Measurements from ENCODE around the gene CCDC150.

The CCDC150 gene

GRCh38 chr2:196745711-196746110 lies 106.2 kb downstream of the CCDC150 start:
- TF ChIP-seq ZFX (IDR thresholded peaks at IDR 0.05): no peak
- TF ChIP-seq, protein P1, sequence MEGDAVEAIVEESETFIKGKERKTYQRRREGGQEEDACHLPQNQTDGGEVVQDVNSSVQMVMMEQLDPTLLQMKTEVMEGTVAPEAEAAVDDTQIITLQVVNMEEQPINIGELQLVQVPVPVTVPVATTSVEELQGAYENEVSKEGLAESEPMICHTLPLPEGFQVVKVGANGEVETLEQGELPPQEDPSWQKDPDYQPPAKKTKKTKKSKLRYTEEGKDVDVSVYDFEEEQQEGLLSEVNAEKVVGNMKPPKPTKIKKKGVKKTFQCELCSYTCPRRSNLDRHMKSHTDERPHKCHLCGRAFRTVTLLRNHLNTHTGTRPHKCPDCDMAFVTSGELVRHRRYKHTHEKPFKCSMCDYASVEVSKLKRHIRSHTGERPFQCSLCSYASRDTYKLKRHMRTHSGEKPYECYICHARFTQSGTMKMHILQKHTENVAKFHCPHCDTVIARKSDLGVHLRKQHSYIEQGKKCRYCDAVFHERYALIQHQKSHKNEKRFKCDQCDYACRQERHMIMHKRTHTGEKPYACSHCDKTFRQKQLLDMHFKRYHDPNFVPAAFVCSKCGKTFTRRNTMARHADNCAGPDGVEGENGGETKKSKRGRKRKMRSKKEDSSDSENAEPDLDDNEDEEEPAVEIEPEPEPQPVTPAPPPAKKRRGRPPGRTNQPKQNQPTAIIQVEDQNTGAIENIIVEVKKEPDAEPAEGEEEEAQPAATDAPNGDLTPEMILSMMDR (conservative IDR thresholded peaks at IDR 0.05): no peak
- no peak overlapping the region for H3K27ac ChIP-seq

DNA sequence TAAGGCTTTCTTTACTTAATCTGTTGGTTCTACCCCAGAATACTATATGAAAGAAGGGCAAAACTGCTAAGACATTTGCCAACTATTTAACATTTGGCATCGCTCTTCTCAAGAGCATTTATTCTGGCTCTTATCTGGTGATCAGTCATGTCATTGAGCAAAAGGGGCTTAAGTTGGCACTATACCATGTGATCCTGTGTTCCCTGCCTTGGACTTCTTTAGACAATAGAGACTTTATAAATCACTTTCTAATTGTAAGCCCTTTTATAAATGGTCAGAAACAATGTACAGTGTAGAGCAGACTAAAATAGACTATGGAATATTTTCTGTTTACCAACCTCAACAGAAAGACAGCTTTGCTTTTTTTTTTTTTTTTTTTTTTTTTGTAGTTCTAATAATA lies 107.9 kb downstream of the CCDC150 start:
- TF ChIP-seq, protein P1 (conservative IDR thresholded peaks at IDR 0.05): no peak
- no peak overlapping the region for H3K27ac ChIP-seq

DNA sequence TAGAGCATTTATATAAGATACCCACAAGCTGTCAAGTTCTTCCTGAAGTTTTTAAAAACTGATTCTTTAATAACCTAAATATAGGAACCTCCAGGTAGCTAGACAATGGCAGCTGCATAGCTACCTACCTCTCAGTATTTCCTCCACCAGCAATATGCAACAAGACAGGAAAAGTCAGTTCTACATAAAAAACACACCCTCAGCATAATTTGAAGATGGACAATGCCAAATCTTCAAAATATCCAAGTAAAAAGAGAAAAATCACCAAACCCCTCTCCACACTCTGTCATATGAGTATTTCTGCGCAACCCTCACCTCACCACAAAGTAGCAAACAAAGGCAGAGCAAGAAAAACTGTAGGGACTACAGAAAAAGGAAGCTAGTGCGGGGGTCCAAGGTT lies 108.6 kb downstream of the CCDC150 start:
- TF ChIP-seq, protein P1 (conservative IDR thresholded peaks at IDR 0.05): no peak
- TF ChIP-seq ZFX (IDR thresholded peaks at IDR 0.05): no peak
- H3K27ac ChIP-seq: no peak overlapping the region

GRCh38 chr2:196750291-196750923 lies 110.9 kb downstream of the CCDC150 start:
- no peak for TF ChIP-seq ZFX (IDR thresholded peaks at IDR 0.05)
- TF ChIP-seq, protein P1 (conservative IDR thresholded peaks at IDR 0.05): no peak
- H3K27ac ChIP-seq: no peak overlapping the region

GRCh38 chr2:196750977-196751631 lies 111.6 kb downstream of the CCDC150 start:
- TF ChIP-seq, protein P1 (conservative IDR thresholded peaks at IDR 0.05): peak; percentile 89
- TF ChIP-seq ZFX (IDR thresholded peaks at IDR 0.05): no peak
- no peak overlapping the region for H3K27ac ChIP-seq

DNA sequence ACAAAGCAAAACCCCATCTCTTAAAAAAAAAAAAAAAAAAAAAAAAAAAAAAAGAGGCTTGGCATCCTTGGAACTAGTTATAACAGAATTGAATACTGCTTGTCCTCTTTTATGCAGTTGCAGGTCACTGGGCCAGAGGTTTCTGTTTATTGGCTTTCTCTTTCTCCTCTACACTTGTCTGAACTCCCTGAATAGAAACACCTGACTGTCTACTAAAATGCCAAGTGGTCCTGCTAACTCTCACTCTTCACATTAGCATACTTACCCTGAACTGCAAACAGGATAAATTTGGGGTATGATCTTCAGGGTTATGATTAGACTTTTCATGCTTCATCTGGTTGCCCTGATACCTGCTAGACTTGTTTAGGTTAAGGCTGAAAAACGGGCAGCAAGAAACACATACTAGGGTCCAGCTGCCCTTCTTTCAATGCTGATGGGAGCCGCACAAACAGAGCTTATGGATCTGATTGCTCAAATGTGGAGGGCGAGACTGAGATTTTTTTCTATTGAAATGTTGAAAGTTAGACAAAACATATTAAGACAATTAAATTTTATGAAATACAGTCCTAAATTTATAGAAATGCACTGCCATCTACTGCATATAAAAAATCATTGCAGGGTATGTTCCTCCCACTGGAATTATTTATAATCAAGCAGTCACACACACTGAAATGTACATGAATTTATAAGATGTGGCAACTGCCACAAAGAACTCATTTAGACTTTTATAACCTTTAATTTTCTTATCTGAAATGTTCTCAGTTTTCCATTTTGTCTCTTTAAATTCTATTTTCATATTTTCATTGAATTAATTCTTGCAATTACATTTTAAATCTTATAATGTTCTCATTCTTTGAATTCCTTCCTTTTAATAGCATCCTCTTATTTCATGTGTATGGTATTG lies 119.2 kb downstream of the CCDC150 start:
- H3K27ac ChIP-seq: no peak overlapping the region
- TF ChIP-seq, protein P1 (conservative IDR thresholded peaks at IDR 0.05): peak; percentile 49
- no peak for TF ChIP-seq ZFX (IDR thresholded peaks at IDR 0.05)

DNA sequence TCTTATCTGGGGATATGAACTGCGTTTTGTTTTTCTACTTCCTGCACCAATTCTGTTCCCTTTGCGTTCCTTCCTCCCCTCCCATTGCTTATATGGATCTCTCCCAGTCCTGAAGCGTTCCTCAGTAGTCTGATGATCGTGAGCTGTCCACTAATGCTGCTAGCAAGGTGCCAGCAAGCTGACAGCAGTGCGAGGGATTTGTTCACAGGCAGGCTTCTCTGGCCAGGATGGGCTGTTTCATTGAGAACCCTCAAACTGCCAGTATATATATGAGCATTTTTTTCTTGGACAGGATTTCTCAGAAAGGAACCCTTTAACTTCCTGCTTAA lies 119.8 kb downstream of the CCDC150 start:
- TF ChIP-seq, protein P1 (conservative IDR thresholded peaks at IDR 0.05): no peak
- TF ChIP-seq ZFX (IDR thresholded peaks at IDR 0.05): no peak
- no peak overlapping the region for H3K27ac ChIP-seq

All from C4-2B (cell line).